Tibial nerve (tissue), 4 donors: Measurements from ENCODE around the gene KLK12.

Experiments
- CTCF ChIP-seq, 5 experiments: fragments of 200-600 bp in 3 of 5; fragments of 450-650 bp in 2 of 5; sonication (generic) in 3 of 5; IDR thresholded peaks; one replicate each; pipeline ENCODE4 v1.5.1; 2016 to 2019; ENCODE audit warnings: antibody characterized with exemption in 5 of 5, mild to moderate bottlenecking in 3 of 5, moderate library complexity in 2 of 5
- EP300 ChIP-seq, 2 donors: sonication (generic); formaldehyde crosslinking; IDR thresholded peaks; one replicate each; pipeline ENCODE4 v1.6.1; 2017; ENCODE audit warnings: antibody characterized with exemption in 2 of 2, mild to moderate bottlenecking in 1 of 2
- POLR2A ChIP-seq, 2 donors: fragments of 450-650 bp; IDR thresholded peaks; one replicate each; pipeline ENCODE4 v1.6.1; 2017; ENCODE audit warnings: antibody characterized with exemption in 2 of 2, mild to moderate bottlenecking in 2 of 2, moderate library complexity in 2 of 2

- TF ChIP-seq POLR2A (IDR thresholded peaks at IDR 0.05), result no peak
- TF ChIP-seq CTCF (IDR thresholded peaks at IDR 0.05), result no peak
- TF ChIP-seq EP300 (IDR thresholded peaks at IDR 0.05), result no peak
These were observed 5.3 kb upstream of the KLK12 start for GRCh38 chr19:51040151-51040550.
